ENCODE measurements around the gene HOXC13.

The HOXC13 gene

GRCh38 chr12:53971129-53971528 lies 32.5 kb downstream of the HOXC13 start:
- no peak for DNase-seq

DNA sequence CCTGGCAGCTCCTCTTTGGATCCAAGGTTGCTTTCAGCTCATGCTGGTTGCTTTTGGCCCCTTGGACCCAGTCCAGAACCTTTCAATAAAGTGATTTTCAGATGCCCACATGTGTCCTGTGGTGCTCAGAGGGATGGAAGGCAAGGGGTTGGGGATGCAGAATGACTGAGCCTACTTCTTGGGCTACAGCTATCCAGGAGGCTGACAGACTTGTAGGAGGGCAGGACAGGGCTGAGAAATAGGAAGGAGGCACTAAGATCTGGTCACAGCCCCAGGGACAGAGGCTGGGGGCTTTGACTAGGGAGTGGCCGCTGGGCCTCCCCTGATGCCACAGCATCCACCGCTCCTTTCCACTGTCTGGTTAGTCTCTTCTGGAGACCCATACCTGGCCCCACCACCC lies 33.1 kb downstream of the HOXC13 start:
- no peak for DNase-seq

DNA sequence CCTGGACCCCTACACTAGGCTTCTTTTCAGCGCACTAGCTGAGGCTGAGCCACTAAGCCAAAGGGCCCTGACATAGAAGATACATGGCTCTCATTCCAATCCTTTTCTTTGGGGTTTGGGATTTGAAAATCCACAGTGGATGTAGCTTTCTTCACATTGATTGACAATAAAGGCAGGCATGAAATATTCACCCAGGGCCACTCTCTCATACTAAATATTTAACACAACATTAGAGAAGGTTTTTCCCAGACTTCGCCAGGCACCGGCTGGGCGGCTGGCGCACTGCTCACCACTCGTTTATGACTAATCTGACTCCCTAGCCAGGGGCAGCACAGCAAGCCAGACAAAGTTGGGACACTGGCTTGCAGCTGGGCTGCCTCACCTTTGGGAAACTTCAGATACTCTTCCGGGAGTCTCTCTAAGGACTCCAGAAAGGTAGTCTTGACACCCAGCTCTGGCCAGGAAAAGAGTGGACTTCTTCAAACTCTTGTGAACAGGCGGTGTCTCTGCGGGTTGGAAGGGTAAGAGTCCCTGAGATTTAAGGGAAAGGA lies 33.6 kb downstream of the HOXC13 start:
- DNase-seq: no peak

- no peak for DNase-seq
These were observed 34.1 kb downstream of the HOXC13 start, which contains the start of gene HOXC11 for GRCh38 chr12:53972722-53973235. HOXC11 (plus strand) TSS chr12:53973126; CDS start chr12:53973242, 116 bp downstream.

DNA sequence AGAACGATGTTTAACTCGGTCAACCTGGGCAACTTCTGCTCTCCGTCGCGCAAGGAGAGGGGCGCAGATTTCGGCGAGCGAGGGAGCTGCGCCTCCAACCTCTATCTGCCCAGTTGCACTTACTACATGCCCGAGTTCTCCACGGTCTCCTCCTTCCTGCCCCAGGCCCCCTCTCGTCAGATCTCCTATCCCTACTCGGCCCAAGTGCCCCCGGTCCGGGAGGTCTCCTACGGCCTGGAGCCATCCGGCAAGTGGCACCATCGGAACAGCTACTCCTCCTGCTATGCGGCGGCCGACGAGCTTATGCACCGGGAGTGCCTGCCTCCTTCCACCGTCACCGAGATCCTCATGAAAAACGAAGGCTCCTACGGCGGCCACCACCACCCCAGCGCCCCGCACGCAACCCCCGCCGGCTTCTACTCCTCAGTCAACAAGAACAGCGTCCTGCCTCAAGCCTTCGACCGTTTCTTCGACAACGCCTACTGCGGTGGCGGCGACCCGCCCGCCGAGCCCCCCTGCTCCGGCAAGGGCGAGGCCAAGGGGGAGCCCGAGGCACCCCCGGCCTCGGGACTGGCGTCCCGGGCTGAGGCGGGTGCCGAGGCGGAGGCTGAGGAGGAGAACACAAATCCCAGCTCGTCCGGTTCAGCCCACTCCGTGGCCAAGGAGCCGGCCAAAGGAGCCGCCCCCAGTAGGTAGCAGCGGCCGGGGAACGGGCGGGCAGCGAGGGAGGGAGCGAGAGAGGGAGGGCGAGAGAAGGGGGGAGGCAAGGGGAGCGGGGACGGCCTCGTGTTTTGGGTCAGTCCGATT lies 34.8 kb downstream of the HOXC13 start:
- DNase-seq: no peak

GRCh38 chr12:53974084-53975063 lies 35.7 kb downstream of the HOXC13 start, which contains the start of gene HOTAIR:
HOTAIR (minus strand) TSS chr12:53974954.
- no peak for DNase-seq

- no peak for DNase-seq
These were observed 36.4 kb downstream of the HOXC13 start for GRCh38 chr12:53975064-53975471.

- DNase-seq: no peak
These were observed 37.0 kb downstream of the HOXC13 start for GRCh38 chr12:53975479-53976152.

DNA sequence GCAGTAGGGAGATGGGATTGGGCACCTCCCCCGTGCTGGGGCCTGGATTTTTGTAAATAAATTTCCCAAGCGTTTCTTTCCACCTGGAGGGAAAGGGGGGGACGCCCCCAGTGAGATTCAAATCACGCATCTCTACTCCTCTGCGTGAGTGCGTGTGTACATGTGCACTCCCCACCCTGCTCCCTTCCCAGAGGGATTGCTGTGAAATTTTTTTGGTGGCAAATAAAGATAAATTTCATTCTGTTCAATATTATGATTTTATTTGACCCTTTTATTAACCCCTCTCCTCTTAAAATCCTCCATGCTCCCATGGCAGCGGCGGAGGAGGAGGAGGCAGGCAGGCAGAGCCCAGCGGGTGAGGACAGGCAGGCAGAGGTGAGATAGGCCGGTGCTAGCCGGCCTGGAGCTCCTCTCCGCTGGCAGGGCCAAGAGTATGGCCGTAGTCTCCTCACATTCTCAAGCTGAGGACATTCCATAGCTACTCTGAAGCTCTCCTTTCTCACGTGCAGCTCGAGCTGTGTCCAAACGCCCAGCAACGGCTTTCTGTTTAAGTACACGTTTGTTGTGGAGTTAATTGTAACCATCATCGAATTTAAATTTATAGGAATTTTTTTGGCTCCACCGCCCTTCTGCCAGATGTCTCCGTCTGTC lies 37.7 kb downstream of the HOXC13 start:
- DNase-seq: no peak

- no peak for DNase-seq
These were observed 38.4 kb downstream of the HOXC13 start for GRCh38 chr12:53976823-53977595.

- no peak for DNase-seq
These were observed 39.2 kb downstream of the HOXC13 start for GRCh38 chr12:53977596-53978445.

GRCh38 chr12:53978477-53979356 lies 40.1 kb downstream of the HOXC13 start:
- no peak for DNase-seq

DNA sequence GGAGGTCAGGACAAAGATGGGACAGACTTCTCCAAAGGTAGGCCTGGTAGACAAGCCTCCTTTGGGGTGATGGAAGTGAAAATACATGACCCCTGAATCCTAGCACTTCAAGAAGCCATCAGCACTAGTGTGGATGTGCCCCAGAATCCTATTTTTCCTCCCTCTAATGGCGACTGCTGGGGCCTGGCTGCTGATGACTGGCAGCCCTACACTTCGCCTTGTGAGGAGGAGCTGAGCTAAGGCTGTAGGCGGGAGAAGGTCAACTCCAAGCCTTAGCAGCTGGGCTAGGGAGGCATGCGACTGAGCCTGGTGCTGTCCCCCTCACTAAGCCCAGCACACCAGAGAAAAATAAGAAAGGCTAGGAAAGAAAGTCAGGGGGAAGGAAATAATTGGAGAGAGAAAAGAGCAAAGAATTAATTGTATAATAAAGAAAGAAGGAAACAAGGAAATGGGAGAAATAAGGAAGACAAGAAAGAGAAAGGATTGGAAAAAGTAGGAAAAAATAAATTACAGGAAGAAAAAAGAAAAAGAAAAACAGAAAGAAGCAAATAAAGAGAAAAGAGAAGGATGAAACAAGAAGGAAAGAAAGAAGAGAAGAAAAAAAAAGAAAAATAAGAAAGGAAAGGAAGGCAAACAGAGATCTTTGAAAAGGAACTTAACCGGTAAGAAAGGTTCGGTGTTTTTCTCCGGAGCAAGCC lies 41.6 kb downstream of the HOXC13 start:
- DNase-seq: no peak

DNA sequence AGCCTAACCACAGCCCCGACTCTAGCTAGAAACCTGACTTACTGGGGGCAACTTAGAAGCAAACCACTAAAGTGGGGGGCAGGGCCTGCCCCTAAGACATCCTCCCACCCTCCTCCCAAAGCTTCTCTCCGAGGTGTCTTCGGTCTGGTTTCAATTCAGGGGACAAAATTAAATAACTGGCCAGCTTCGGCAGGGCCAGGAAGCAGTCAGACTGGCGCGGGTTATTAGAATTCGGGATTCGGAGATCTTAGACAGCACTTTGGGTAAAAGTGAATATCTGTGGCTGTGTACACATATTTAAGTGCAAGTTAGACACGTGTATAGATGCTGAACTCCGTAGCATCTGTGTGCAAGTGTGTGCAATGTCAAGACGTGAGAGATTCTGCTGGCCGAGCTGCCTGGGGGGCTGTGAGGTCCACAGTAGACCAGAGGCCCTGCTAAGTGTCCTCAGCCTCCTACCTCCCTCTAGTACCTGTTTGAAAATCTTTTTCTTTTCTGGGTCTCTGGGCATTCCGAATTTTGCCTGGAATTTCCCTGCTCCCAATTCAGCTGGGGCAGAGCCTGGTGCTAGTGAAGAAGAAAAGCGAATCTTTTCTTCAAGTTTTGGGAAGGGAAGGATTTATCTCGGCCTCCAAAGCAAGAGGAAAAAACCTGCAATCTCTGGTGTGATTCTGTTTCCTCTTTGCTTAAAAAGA lies 42.3 kb downstream of the HOXC13 start:
- DNase-seq: no peak

DNA sequence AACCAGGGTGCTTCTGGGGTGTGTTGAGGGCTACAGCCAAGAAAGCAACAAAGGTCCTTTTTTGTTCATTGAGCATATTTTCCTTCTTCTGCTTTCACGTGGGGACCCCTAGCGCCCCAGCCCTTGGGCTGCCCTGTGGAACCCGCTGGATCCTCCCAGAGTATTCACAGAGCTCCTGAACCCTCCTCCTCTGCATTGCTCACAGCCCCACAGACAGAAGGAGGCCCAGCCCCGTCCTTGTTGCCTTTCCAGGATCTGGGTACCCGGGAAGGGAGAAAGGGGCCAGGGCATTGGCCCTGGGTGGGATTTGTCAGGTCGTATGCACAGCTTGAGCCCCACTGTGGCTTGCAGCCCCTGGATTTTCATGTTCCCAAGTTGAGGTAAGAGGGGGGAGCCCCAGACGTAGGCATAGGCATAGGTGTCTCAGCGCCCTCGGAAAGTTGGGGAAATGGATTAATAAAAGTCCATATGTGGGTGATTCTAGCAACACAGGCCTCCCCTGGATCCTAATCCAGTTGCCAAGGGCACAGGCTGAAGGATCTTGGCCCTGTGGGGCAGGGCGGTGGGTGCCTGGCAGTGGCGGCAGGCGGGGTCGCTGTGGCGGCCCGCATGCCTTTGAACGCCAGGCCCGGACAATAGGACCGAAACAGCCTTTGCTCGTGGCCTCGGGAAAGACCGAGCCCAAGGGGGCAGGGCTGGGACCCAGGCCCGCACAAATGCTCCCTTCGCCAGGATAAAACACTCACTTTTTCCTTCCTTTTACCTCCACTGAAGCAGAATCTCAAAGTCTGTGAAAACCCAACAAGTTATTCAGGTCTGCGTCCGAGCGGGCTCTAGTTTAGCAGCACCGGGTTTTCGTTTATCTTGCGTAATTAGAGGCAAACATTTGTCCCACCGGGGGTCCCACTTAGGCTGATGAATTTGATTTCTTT lies 43.3 kb downstream of the HOXC13 start:
- DNase-seq: no peak

All from CD4-positive, alpha-beta T cell treated with Interleukin-15 for 1 hour (primary cell).